ENCODE measurements around the gene TBCC.
"Not testable (repeated sequence)": the region's sequence is repeated elsewhere in the genome, so short reads cannot be mapped to it uniquely, and the experiment has no call there.

Gene TBCC

GRCh38 chr6:42781546-42781795 lies 35.6 kb upstream of the TBCC start:
- H3K9ac ChIP-seq, result no peak overlapping the region
- H3K4me3 ChIP-seq (ENCODE audit: low read depth, low read length), result no peak overlapping the region
- H2AFZ ChIP-seq, result no peak overlapping the region
- peaks cover 13% of the 10 kb centered on the region for H3K4me1 ChIP-seq
- H3K27me3 ChIP-seq (ENCODE audit: control insufficient read depth, insufficient read depth, low read length), result no peaks in the 10 kb centered on the region
- H3K79me2 ChIP-seq, result peaks cover 22% of the 10 kb centered on the region
- H3K9me3 ChIP-seq (ENCODE audit: control insufficient read depth, low read length), result no peaks in the 10 kb centered on the region
- H3K36me3 ChIP-seq (ENCODE audit: control insufficient read depth, insufficient read depth, low read length), result no peaks in the 10 kb centered on the region
- H3K4me2 ChIP-seq (ENCODE audit: low read length), result peak overlapping the region; percentile 70
- peak overlapping the region; percentile 99 for H3K27ac ChIP-seq
- TF ChIP-seq, protein P1, sequence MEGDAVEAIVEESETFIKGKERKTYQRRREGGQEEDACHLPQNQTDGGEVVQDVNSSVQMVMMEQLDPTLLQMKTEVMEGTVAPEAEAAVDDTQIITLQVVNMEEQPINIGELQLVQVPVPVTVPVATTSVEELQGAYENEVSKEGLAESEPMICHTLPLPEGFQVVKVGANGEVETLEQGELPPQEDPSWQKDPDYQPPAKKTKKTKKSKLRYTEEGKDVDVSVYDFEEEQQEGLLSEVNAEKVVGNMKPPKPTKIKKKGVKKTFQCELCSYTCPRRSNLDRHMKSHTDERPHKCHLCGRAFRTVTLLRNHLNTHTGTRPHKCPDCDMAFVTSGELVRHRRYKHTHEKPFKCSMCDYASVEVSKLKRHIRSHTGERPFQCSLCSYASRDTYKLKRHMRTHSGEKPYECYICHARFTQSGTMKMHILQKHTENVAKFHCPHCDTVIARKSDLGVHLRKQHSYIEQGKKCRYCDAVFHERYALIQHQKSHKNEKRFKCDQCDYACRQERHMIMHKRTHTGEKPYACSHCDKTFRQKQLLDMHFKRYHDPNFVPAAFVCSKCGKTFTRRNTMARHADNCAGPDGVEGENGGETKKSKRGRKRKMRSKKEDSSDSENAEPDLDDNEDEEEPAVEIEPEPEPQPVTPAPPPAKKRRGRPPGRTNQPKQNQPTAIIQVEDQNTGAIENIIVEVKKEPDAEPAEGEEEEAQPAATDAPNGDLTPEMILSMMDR (IDR thresholded peaks at IDR 0.05), result no peak

GRCh38 chr6:42779521-42779920 lies 33.6 kb upstream of the TBCC start:
- Histone ChIP-seq H3K27ac (no peak overlapping the region), H3K9ac (no peak overlapping the region), H3K79me2 (peaks cover 8% of the 10 kb centered on the region), H3K9me3 (ENCODE audit: control insufficient read depth, low read length) (no peaks in the 10 kb centered on the region), H3K4me2 (ENCODE audit: low read length) (no peak overlapping the region), H2AFZ (no peak overlapping the region), H3K36me3 (ENCODE audit: control insufficient read depth, insufficient read depth, low read length) (no peaks in the 10 kb centered on the region), H3K4me3 (ENCODE audit: low read depth, low read length) (no peak overlapping the region), H3K4me1 (peaks cover 5% of the 10 kb centered on the region), H3K27me3 (ENCODE audit: control insufficient read depth, insufficient read depth, low read length) (no peaks in the 10 kb centered on the region)
- TF ChIP-seq, protein P1 (IDR thresholded peaks at IDR 0.05), result no peak

DNA sequence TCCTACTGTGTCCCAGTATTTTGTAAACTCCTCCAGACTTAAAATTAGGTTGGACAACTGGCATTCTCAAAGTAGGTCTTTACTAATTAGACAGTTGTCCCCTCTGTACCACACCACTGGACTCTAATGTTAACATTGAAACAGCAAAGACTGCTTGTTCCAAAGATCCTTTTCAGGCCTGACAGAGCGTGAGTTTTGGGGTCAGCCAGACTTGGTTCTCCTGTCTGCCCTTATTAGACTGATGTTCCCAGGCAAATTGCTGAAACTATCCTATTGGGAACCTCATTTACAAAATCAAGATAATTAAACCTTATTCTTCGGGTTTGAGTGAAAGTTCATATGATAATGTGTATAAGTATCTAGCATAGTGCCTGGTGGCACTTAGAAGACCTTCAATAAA lies 32.2 kb upstream of the TBCC start:
- TF ChIP-seq, protein P1 (IDR thresholded peaks at IDR 0.05), result no peak
- peaks cover 5% of the 10 kb centered on the region for H3K4me1 ChIP-seq
- H3K79me2 ChIP-seq, result no peaks in the 10 kb centered on the region
- no peak overlapping the region for H2AFZ ChIP-seq
- H3K27ac ChIP-seq, result no peak overlapping the region
- H3K9ac ChIP-seq, result no peak overlapping the region
- H3K4me3 ChIP-seq (ENCODE audit: low read depth, low read length), result no peak overlapping the region
- H3K36me3 ChIP-seq (ENCODE audit: control insufficient read depth, insufficient read depth, low read length), result no peaks in the 10 kb centered on the region
- H3K27me3 ChIP-seq (ENCODE audit: control insufficient read depth, insufficient read depth, low read length), result no peaks in the 10 kb centered on the region
- no peaks in the 10 kb centered on the region for H3K9me3 ChIP-seq (ENCODE audit: control insufficient read depth, low read length)
- H3K4me2 ChIP-seq (ENCODE audit: low read length), result no peak overlapping the region

DNA sequence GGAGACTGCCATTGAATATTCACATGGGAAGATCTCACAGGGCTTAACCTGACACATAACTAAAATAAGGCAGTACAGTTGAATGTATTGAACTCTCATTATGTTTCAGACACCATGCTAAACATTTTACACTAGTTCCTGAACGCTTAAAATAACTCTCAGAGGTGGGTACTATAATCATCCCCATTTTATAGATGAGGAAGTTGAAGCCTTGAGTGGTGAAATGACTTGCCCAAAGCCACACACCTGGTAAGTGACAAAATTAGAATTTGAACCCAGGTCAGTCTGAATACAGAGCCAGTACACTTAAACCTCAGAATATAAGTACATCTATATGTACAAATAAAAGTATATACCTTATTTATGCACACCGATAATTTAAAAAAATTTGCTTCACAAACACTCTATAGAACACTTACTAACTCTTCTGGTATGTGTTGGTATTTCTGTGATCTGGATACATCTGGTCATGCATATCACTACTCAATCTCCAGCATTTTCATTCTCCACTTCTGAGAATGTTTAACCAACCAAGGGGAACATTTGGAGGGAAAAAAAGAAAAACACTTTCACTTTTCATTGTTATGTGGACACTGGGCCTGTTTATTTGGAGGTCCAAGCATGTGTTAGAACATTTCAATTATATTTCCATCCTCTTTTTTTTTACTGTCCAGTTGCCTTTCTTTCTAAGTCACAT lies 31.4 kb upstream of the TBCC start:
- H3K9ac ChIP-seq, result no peak overlapping the region
- H3K79me2 ChIP-seq, result peaks cover under 1% of the 10 kb centered on the region
- no peak overlapping the region for H3K27ac ChIP-seq
- H3K4me2 ChIP-seq (ENCODE audit: low read length), result no peak overlapping the region
- no peaks in the 10 kb centered on the region for H3K27me3 ChIP-seq (ENCODE audit: control insufficient read depth, insufficient read depth, low read length)
- peaks cover 5% of the 10 kb centered on the region for H3K4me1 ChIP-seq
- H2AFZ ChIP-seq, result no peak overlapping the region
- no peak overlapping the region for H3K4me3 ChIP-seq (ENCODE audit: low read depth, low read length)
- H3K9me3 ChIP-seq (ENCODE audit: control insufficient read depth, low read length), result no peaks in the 10 kb centered on the region
- TF ChIP-seq, protein P1 (IDR thresholded peaks at IDR 0.05), result no peak
- H3K36me3 ChIP-seq (ENCODE audit: control insufficient read depth, insufficient read depth, low read length), result no peaks in the 10 kb centered on the region

GRCh38 chr6:42774821-42775487 lies 29.1 kb upstream of the TBCC start:
- H2AFZ ChIP-seq; H3K9me3 ChIP-seq (ENCODE audit: control insufficient read depth, low read length); H3K4me3 ChIP-seq (ENCODE audit: low read depth, low read length); H3K36me3 ChIP-seq (ENCODE audit: control insufficient read depth, insufficient read depth, low read length); H3K27me3 ChIP-seq (ENCODE audit: control insufficient read depth, insufficient read depth, low read length); H3K79me2 ChIP-seq; H3K9ac ChIP-seq; H3K27ac ChIP-seq; H3K4me1 ChIP-seq; H3K4me2 ChIP-seq (ENCODE audit: low read length): not testable (repeated sequence)

Data from parathyroid adenoma (tissue), 2 donors.